Measurements from ENCODE around the gene DDO. TPM values are rescaled to one million over a fixed set of nuclear protein-coding genes. Genes with fewer than 3 reads are reported as not detected.

DDO gene
- total and polyA plus RNA-seq, 2 experiments from 2014 or later, result 0.10 TPM; not detected in 1

- Histone ChIP-seq H3K9me2 (ENCODE audit: insufficient read depth) (0 out of 2 replicates have a peak, but pooled peaks cover 4% of the 10 kb centered on the region), H3K4me3 (no peak overlapping the region), H3K36me3 (ENCODE audit: insufficient read depth) (no peaks in the 10 kb centered on the region), H4K20me1 (replicated peaks; ENCODE audit: insufficient read depth) (no peaks in the 10 kb centered on the region), H2AFZ (no peak overlapping the region), H3K27me3 (ENCODE audit: insufficient read depth) (no peaks in the 10 kb centered on the region), H3K27ac (ENCODE audit: low read depth) (no peak overlapping the region), H3K4me1 (ENCODE audit: insufficient read depth) (no peaks in the 10 kb centered on the region), H3F3A (replicated peaks; ENCODE audit: low read depth) (no peaks in the 10 kb centered on the region), H3K79me2 (replicated peaks; ENCODE audit: insufficient read depth) (no peaks in the 10 kb centered on the region), H3K4me2 (no peak overlapping the region)
- no peak for ATAC-seq
- H3K36me3 Mint-ChIP-seq (ENCODE audit: low read depth), result peaks cover 9% of the 10 kb centered on the region; the same call in 2 of the 3 replicates
- TF ChIP-seq POLR2AphosphoS5 (IDR thresholded peaks at IDR 0.05; ENCODE audit: low read depth) (no peak), EZH2 (IDR thresholded peaks at IDR 0.05; ENCODE audit: low read depth, unreplicated experiment) (no peak), ETS1 (IDR thresholded peaks at IDR 0.05) (no peak), REST (IDR thresholded peaks at IDR 0.05; ENCODE audit: unreplicated experiment) (no peak), NANOG (IDR thresholded peaks at IDR 0.05; ENCODE audit: borderline replicate concordance) (no peak), CREB1 (CRISPR knock-in tag; IDR thresholded peaks at IDR 0.05; ENCODE audit: low read depth) (no peak), ZNF462 (CRISPR knock-in tag; IDR thresholded peaks at IDR 0.05) (no peak), JUNB (IDR thresholded peaks at IDR 0.05; ENCODE audit: unreplicated experiment) (no peak), CTCF (conservative IDR thresholded peaks at IDR 0.05; ENCODE audit: low read depth in 2 of 2) (no peak)
- no peak overlapping the region for H3K4me3 Mint-ChIP-seq
- H3K27ac Mint-ChIP-seq, result no peak overlapping the region
- peaks cover 23% of the 10 kb centered on the region for H3K9me3 Mint-ChIP-seq
- DNase-seq (ENCODE audit: low spot score), result no peak
- H3K4me1 Mint-ChIP-seq, result no peaks in the 10 kb centered on the region
- H3K27me3 Mint-ChIP-seq (ENCODE audit: insufficient read depth, low read depth, poor library complexity), result no peaks in the 10 kb centered on the region
These were observed 47.6 kb upstream of the DDO start for GRCh38 chr6:110462884-110463481.
